ENCODE results near the gene EHD4.

The EHD4 gene

GRCh38 chr15:41895957-41896356 is 76.4 kb downstream of the EHD4 start:
- no peak for DNase-seq (ENCODE audit: low read depth)

- no peak for DNase-seq (ENCODE audit: low read depth)
Observed at GRCh38 chr15:41895491-41895890, 76.9 kb downstream of the EHD4 start.

- peak; percentile 13 for DNase-seq (ENCODE audit: low read depth)
Observed at GRCh38 chr15:41894791-41895463, 77.4 kb downstream of the EHD4 start.

GRCh38 chr15:41894251-41894790 is 78.0 kb downstream of the EHD4 start:
- no peak for DNase-seq (ENCODE audit: low read depth)

GRCh38 chr15:41893422-41894250 is 78.7 kb downstream of the EHD4 start, which contains the start of gene SPTBN5:
Gene SPTBN5, minus strand, starts transcription at chr15:41894053. Its CDS starts 556 bp downstream, at chr15:41893497.
- no peak for DNase-seq (ENCODE audit: low read depth)

- no peak for DNase-seq (ENCODE audit: low read depth)
Observed at GRCh38 chr15:41892621-41893421, 79.5 kb downstream of the EHD4 start.

- no peak for DNase-seq (ENCODE audit: low read depth)
Observed at GRCh38 chr15:41891946-41892345, 80.4 kb downstream of the EHD4 start.

- no peak for DNase-seq (ENCODE audit: low read depth)
Observed at GRCh38 chr15:41891226-41891625, 81.1 kb downstream of the EHD4 start.

GRCh38 chr15:41890050-41890690 is 82.2 kb downstream of the EHD4 start:
- no peak for DNase-seq (ENCODE audit: low read depth)

GRCh38 chr15:41888662-41889253 is 83.6 kb downstream of the EHD4 start:
- DNase-seq (ENCODE audit: low read depth), result no peak

- DNase-seq (ENCODE audit: low read depth), result no peak
Observed at GRCh38 chr15:41887893-41888292, 84.5 kb downstream of the EHD4 start.

GRCh38 chr15:41887161-41887560 is 85.2 kb downstream of the EHD4 start:
- DNase-seq (ENCODE audit: low read depth), result no peak

GRCh38 chr15:41886741-41887140 is 85.6 kb downstream of the EHD4 start:
- DNase-seq (ENCODE audit: low read depth), result no peak

- DNase-seq (ENCODE audit: low read depth), result no peak
Observed at GRCh38 chr15:41885841-41886240, 86.5 kb downstream of the EHD4 start.

GRCh38 chr15:41885321-41885720 is 87.0 kb downstream of the EHD4 start:
- no peak for DNase-seq (ENCODE audit: low read depth)

- DNase-seq (ENCODE audit: low read depth), result no peak
Observed at GRCh38 chr15:41884458-41884857, 87.9 kb downstream of the EHD4 start.

GRCh38 chr15:41883484-41883825 is 88.9 kb downstream of the EHD4 start:
- DNase-seq (ENCODE audit: low read depth), result no peak

- DNase-seq (ENCODE audit: low read depth), result no peak
Observed at GRCh38 chr15:41882689-41883483, 89.5 kb downstream of the EHD4 start.

GRCh38 chr15:41881920-41882688 is 90.3 kb downstream of the EHD4 start:
- DNase-seq (ENCODE audit: low read depth), result no peak

- no peak for DNase-seq (ENCODE audit: low read depth)
Observed at GRCh38 chr15:41881550-41881919, 90.8 kb downstream of the EHD4 start.
